ENCODE data around the gene MYO7A.

MYO7A gene

DNA sequence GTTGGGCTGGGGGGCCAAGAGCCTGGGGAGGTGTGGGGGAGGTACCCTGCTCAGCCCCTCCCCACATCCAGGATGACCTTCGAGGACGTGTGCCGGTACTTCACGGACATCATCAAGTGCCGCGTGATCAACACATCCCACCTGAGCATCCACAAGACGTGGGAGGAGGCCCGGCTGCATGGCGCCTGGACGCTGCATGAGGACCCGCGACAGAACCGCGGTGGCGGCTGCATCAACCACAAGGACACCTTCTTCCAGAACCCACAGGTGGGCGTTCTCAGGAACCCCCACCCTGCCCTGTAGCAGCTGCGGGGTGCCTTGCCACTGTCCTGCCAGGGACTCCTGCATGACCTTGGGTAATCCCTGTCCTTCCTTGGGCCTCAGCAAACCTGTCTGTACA, 10.0 kb upstream of the MYO7A start:
- no peak overlapping the region for H3K4me3 ChIP-seq (ENCODE audit: low read depth, low read length)
- TF ChIP-seq, protein P1, sequence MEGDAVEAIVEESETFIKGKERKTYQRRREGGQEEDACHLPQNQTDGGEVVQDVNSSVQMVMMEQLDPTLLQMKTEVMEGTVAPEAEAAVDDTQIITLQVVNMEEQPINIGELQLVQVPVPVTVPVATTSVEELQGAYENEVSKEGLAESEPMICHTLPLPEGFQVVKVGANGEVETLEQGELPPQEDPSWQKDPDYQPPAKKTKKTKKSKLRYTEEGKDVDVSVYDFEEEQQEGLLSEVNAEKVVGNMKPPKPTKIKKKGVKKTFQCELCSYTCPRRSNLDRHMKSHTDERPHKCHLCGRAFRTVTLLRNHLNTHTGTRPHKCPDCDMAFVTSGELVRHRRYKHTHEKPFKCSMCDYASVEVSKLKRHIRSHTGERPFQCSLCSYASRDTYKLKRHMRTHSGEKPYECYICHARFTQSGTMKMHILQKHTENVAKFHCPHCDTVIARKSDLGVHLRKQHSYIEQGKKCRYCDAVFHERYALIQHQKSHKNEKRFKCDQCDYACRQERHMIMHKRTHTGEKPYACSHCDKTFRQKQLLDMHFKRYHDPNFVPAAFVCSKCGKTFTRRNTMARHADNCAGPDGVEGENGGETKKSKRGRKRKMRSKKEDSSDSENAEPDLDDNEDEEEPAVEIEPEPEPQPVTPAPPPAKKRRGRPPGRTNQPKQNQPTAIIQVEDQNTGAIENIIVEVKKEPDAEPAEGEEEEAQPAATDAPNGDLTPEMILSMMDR (IDR thresholded peaks at IDR 0.05; ENCODE audit: insufficient read depth, low read depth, low read length, missing control alignments), result no peak
- no peak for DNase-seq (ENCODE audit: low read depth)

DNA sequence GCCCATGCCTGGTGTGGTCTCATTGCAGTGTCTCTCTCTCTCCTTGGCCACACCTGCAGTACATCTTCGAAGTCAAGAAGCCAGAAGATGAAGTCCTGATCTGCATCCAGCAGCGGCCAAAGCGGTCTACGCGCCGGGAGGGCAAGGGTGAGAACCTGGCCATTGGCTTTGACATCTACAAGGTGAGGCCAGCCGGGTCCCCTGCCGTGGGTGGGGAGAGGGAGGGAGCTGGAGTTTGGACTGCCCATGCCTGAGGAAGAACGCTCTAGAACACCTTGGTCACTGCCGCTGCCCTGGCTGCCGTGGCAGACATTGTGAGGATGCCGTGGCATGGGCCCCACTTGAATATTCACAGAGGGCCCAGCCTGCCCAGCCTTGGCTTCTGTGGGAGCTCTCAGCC, 9.1 kb upstream of the MYO7A start:
- H3K4me3 ChIP-seq (ENCODE audit: low read depth, low read length), result no peak overlapping the region
- TF ChIP-seq, protein P1 (IDR thresholded peaks at IDR 0.05; ENCODE audit: insufficient read depth, low read depth, low read length, missing control alignments), result no peak
- DNase-seq (ENCODE audit: low read depth), result no peak

DNA sequence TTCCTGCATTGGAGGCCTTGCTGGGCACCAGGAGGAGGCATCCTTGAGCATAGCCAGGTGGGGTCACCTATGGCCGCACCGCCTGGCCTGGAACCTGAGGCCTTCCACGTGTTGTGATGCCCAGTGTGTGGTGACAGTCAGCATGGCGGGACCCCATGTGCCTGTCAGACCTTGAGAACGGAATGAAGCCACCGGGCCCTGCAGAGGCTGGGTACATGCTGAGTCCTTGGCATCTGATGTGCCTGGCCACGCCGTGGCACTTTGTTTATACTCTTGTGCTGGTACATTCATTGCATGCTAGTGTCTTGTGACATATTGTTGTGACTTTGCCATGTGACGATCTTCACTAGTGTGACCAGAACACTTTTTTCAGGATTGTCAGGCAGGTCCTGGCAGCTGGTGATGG, 8.5 kb upstream of the MYO7A start:
- H3K4me3 ChIP-seq (ENCODE audit: low read depth, low read length), result no peak overlapping the region
- TF ChIP-seq, protein P1 (IDR thresholded peaks at IDR 0.05; ENCODE audit: insufficient read depth, low read depth, low read length, missing control alignments), result no peak
- no peak for DNase-seq (ENCODE audit: low read depth)

DNA sequence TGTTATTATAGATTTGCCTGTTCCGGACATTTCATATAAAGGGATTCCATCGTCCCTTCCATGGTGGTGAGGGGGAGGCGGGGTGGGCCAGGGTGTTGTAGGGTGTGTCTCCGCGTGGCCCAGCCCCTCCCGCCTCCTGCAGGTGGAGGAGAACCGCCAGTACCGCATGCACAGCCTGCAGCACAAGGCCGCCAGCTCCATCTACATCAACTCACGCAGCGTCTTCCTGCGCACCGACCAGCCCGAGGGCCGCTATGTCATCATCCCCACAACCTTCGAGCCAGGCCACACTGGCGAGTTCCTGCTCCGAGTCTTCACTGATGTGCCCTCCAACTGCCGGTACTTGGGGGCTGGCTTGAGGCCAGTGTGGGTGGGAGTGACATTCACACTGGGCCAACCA, 7.5 kb upstream of the MYO7A start:
- H3K4me3 ChIP-seq (ENCODE audit: low read depth, low read length), result no peak overlapping the region
- TF ChIP-seq, protein P1 (IDR thresholded peaks at IDR 0.05; ENCODE audit: insufficient read depth, low read depth, low read length, missing control alignments), result no peak
- DNase-seq (ENCODE audit: low read depth), result no peak

DNA sequence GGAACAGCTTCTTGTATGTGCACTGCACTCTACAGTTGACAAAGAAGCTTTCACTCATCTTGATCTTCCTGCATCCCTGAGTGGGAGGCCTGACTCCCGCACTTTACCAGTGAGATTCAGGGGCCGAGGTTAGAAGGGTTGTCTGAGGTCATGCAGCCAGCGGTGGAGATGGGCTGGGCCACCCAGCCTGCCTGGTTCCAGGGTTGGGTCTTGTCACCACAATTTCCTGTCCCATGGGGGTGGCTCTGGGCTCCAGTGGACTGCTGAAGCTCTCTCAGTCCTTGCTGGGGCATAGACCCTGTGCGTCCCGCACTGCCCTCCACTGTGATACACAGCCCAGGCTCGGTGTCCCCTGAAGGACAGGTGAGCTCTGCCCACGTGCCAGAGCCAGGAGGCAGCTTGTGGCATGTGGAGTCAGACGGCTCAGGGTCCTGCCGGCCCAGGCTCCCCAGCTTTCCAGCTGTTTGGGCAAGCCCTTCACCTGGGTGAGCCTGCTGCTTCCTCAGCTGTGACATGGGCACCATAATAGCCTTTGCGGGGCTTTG, 6.9 kb upstream of the MYO7A start:
- DNase-seq (ENCODE audit: low read depth), result no peak
- TF ChIP-seq, protein P1 (IDR thresholded peaks at IDR 0.05; ENCODE audit: insufficient read depth, low read depth, low read length, missing control alignments), result no peak

DNA sequence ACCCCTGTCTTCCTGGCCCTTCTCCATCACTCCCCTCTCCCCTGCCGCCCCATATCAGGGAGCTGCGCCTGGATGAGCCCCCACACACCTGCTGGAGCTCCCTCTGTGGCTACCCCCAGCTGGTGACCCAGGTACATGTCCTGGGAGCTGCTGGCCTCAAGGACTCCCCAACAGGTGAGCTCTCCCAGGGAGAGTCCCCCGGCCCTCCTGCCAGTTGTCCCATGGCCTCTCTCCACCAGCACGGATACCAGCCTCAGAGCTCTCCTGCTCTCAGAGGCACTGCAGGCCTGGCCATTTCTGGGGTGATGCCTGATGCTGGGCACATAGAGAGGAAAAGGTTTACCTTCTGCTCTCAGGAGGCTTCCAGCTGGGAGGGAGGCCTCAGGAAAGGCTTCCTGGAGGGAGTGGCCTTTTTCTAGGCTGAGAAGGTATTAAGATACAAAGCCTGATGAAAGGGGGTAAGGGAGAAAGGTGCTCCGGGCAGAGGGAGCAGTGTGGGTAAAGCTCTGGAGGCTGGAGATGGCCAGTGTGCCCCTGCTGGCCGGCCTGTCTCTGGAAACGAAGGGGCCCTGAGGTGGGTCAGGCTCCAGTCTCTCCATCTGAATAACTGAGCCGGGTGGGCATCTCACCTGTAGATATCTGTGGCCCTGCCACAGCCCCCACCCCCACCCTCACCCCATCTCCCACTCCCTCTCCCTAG, 6.0 kb upstream of the MYO7A start:
- TF ChIP-seq, protein P1 (IDR thresholded peaks at IDR 0.05; ENCODE audit: insufficient read depth, low read depth, low read length, missing control alignments), result no peak
- H3K4me3 ChIP-seq (ENCODE audit: low read depth, low read length), result no peak overlapping the region
- DNase-seq (ENCODE audit: low read depth), result no peak

More for the DNA sequence above, 6.9 kb upstream of the MYO7A start:
- no peak overlapping the region for H3K4me3 ChIP-seq (ENCODE audit: low read depth, low read length)
